HEK293T (cell line): ENCODE measurements around the gene IL32.
"Not testable (repeated sequence)": the region's sequence is repeated elsewhere in the genome, so short reads cannot be mapped to it uniquely, and the experiment has no call there.

Source experiments
- CTCF ChIA-PET: fragments of 350-600 bp; formaldehyde crosslinking; extraction: SDS; loops from one replicate; lab custom pipeline; 2021; ENCODE audit warnings: antibody characterized with exemption, inconsistent platforms; lab: Yijun Ruan, JAX
- POLR2A ChIA-PET: fragments of 350-600 bp; formaldehyde crosslinking; extraction: SDS; loops from one replicate; lab custom pipeline; 2020; ENCODE audit warnings: antibody characterized with exemption, inconsistent platforms; lab: Yijun Ruan, JAX
- DNase-seq: peaks from one replicate; pipeline ENCODE4 v3.0.0; 2012; ENCODE audit warnings: mixed read lengths; ENCODE audit errors: extremely low spot score
- ARNT ChIP-seq: fragments of 450-650 bp; IDR thresholded peaks from 2 replicates; pipeline ENCODE4 v1.6.1; 2017; ENCODE audit warnings: mild to moderate bottlenecking
- BHLHE40 ChIP-seq: fragments of 450-650 bp; IDR thresholded peaks from 2 replicates; pipeline ENCODE4 v1.6.1; 2016; ENCODE audit warnings: mild to moderate bottlenecking, moderate library complexity, borderline replicate concordance
- CTBP1 ChIP-seq: fragments of 450-650 bp; IDR thresholded peaks from 2 replicates; pipeline ENCODE4 v1.6.1; 2016; ENCODE audit warnings: borderline replicate concordance
- ELF4 ChIP-seq: fragments of 450-650 bp; IDR thresholded peaks from 2 replicates; pipeline ENCODE4 v1.6.1; 2017; ENCODE audit warnings: antibody characterized with exemption
- FOXA1 ChIP-seq: fragments of 450-650 bp; IDR thresholded peaks from 2 replicates; pipeline ENCODE4 v1.6.1; 2016; ENCODE audit warnings: mild to moderate bottlenecking
- FOXK2 ChIP-seq: fragments of 450-650 bp; IDR thresholded peaks from 2 replicates; pipeline ENCODE4 v1.6.1; 2016; ENCODE audit warnings: mild to moderate bottlenecking
- FOXM1 ChIP-seq: fragments of 450-650 bp; IDR thresholded peaks from 2 replicates; pipeline ENCODE4 v1.6.1; 2017; ENCODE audit warnings: mild to moderate bottlenecking, borderline replicate concordance
- HDGF ChIP-seq: fragments of 450-650 bp; IDR thresholded peaks from 2 replicates; pipeline ENCODE4 v1.6.1; 2017; ENCODE audit warnings: antibody characterized with exemption, borderline replicate concordance
- L3MBTL2 ChIP-seq: fragments of 450-650 bp; conservative IDR thresholded peaks from 2 replicates; pipeline ENCODE4 v1.6.1; 2016; ENCODE audit warnings: mild to moderate bottlenecking
- LEF1 ChIP-seq: fragments of 450-650 bp; IDR thresholded peaks from 2 replicates; pipeline ENCODE4 v1.6.1; 2017; ENCODE audit warnings: mild to moderate bottlenecking, borderline replicate concordance
- NFRKB ChIP-seq: fragments of 450-650 bp; IDR thresholded peaks from 2 replicates; pipeline ENCODE4 v1.6.1; 2016; ENCODE audit warnings: mild to moderate bottlenecking, moderate library complexity
- PKNOX1 ChIP-seq: fragments of 450-650 bp; IDR thresholded peaks from 2 replicates; pipeline ENCODE4 v1.6.1; 2016
- SP1 ChIP-seq: fragments of 450-650 bp; IDR thresholded peaks from 2 replicates; pipeline ENCODE4 v1.6.1; 2017
- SUZ12 ChIP-seq: fragments of 450-650 bp; IDR thresholded peaks from 2 replicates; pipeline ENCODE4 v1.6.1; 2016; ENCODE audit warnings: mild to moderate bottlenecking
- TARDBP ChIP-seq: fragments of 450-650 bp; IDR thresholded peaks from 2 replicates; pipeline ENCODE4 v1.6.1; 2016
- ZNF384 ChIP-seq: fragments of 450-650 bp; IDR thresholded peaks from 2 replicates; pipeline ENCODE4 v1.6.1; 2016

IL32 gene

DNA sequence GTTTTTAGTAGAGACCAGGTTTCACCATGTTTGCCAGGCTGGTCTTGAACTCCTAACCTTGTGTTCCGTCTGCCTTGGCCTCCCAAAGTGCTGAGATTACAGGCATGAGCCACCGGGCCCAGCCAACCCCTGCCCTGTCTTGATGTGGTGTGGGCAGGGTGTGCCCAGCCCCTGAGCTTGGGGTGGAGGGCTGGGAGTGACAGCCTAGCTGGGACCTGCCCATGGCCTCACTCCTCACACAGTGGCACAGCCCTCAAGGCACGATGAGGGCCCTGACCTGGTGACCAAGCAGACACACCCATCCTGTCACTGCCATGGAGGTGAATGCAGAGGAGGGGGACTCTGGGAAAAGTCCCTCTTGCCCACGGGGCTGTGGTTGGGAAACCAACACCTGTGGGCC lies 3.0 kb downstream of the IL32 start:
- no peak for DNase-seq
- ChIA-PET POLR2A (no interaction called here), CTCF (interaction anchor here (0.6 kb wide), 1 partner anchor 127 kb away, joined by 3 read pairs; no protein-coding TSS in a partner anchor)
- TF ChIP-seq FOXM1 (no peak), HDGF (no peak), PKNOX1 (no peak), L3MBTL2 (no peak), ARNT (no peak), LEF1 (no peak), SP1 (no peak), ZNF384 (no peak), FOXK2 (no peak), FOXA1 (no peak)

- POLR2A ChIA-PET, DNase-seq: not testable (repeated sequence)
- CTCF ChIA-PET, result interaction anchor here (0.6 kb wide), 1 partner anchor 126 kb away, joined by 3 read pairs; no protein-coding TSS in a partner anchor
Measured at GRCh38 chr16:3069146-3069545, 3.7 kb downstream of the IL32 start.

DNA sequence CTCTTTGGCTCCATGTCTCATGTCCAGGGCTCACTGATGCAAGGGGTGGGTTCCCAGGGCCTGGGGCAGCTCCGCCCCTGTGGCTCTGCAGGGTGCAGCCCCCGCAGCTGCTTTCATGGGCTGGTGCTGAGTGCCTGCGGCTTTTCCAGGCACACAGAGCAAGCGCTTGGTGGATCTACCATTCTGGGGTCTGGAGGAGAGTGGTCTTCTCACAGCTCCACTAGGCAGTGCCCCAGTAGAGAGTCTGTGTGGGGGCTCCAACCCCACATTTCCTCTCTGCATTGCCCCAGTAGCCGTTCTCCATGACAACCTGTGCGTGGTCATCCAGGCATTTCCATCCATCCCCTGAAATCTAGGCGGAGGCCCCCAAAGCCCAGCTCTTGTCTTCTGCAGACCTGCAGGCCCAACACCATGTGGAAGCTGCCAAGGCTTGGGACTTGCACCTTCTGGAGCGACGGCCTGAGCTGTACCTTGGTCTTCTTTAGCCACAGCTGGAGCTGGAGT lies 5.2 kb downstream of the IL32 start:
- POLR2A ChIA-PET, result interaction anchor here (1.5 kb wide), 1 partner anchor 64 kb away, joined by 3 read pairs; the partner anchor contains the start of gene ZNF213
- TF ChIP-seq NFRKB, result no peak
- no peak for DNase-seq
- CTCF ChIA-PET, result no interaction called here

DNA sequence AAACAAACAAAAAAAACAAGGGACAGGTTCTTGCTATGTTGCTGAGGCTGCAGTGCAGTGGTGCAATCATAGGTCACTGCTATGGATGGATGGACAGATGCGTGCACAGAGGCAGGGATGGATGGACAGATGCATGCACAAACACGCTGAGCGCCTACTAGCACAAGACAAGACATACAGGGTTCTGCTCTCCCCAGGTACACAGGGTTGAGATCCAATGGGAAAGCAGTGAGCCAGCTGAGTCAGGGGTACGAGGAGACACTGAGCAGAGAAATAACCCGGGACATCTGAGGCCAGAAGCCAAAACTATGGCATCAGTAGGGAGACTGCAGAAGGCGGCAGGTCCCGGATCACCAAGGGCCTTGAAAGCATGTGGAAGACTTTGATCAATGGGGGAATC lies 6.2 kb downstream of the IL32 start:
- POLR2A ChIA-PET, result interaction anchor here (1.5 kb wide), 1 partner anchor 63 kb away, joined by 3 read pairs; the partner anchor contains the start of gene ZNF213
- CTCF ChIA-PET, result no interaction called here
- TF ChIP-seq SUZ12 (no peak), PKNOX1 (no peak), L3MBTL2 (no peak), FOXK2 (no peak), CTBP1 (no peak), TARDBP (no peak), LEF1 (no peak), SP1 (no peak), NFRKB (no peak), HDGF (no peak), FOXM1 (no peak), ZNF384 (no peak), BHLHE40 (no peak), FOXA1 (no peak), ELF4 (no peak), ARNT (no peak)
- DNase-seq, result no peak

GRCh38 chr16:3072148-3072547 lies 6.7 kb downstream of the IL32 start:
- CTCF ChIA-PET, POLR2A ChIA-PET, DNase-seq: not testable (repeated sequence)

DNA sequence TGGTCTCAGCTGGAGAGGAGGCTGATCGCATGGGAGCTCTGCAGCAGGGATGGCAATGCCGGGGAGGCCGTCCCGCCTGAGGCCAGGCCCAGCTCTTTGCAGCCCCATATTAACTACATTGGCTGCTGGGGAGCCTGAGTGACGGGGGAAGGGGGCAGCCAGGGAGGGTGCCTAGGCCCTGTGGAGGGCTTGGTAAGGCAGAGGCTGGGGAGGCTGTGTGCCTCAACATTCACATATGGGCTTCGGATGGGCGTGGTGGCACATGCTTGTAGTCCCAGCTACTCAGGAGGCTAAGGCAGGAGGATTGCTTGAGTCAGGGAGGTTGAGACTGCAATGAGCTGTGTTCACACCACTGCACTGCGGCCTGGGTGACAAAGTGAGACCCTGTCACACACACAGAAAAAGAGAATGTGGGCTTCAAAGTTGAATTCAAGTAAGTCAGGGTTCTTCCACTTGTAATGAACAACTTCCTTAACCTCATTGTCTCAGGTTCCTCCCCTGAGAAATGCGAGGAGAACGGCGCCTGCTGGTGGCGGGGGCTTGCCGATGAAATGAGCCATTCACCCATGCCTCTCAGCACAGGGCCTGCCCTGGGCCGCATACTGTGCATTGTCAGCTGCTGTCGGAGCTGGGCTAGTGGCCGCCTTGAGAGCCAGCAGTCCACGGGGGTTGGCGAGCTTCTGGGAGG lies 7.3 kb downstream of the IL32 start:
- DNase-seq, POLR2A ChIA-PET, CTCF ChIA-PET: not testable (repeated sequence)

GRCh38 chr16:3073448-3073847 lies 8.0 kb downstream of the IL32 start:
- DNase-seq, result no peak
- ChIA-PET CTCF (no interaction called here), POLR2A (no interaction called here)
- no peak for TF ChIP-seq TARDBP
- no peak for TF ChIP-seq BHLHE40

DNA sequence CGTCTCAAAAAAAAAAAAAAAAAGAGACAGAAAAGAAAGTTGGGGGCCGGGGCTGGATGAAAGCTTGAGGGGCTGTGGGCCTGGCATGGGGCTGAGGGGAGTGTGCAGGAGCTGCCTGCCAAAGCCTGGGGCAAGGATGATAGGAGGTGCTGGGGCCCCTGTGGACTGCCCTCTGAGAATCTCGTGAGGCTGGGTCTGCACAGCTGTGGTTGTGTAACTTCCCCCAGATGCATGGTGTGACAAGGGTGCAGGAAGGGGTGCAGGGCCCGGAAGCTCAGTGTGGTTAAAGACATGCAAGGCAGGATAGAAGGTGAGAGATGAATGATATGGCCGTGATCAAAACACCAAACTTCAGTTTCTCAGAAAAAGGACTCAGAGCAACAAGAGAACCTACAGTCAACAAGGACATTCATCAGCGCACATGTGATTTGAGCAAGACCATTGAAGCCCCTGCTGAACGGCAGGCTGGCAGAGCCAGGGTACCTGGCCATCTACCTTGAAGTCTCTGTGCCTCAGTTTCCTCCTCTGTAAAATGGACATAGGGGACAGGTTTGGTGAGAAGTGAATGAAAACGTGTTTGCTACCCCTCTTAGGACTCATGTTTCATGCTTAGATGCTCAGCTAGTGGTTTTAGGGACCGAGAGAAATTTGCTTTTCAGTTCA lies 9.6 kb downstream of the IL32 start:
- ChIA-PET POLR2A (no interaction called here), CTCF (no interaction called here)
- DNase-seq, result no peak
- no peak for TF ChIP-seq LEF1
- no peak for TF ChIP-seq HDGF
- TF ChIP-seq SUZ12, result no peak
- no peak for TF ChIP-seq TARDBP
- TF ChIP-seq PKNOX1, result no peak
- TF ChIP-seq FOXA1, result no peak
- TF ChIP-seq ELF4, result no peak
- TF ChIP-seq ARNT, result no peak
- no peak for TF ChIP-seq FOXM1
- TF ChIP-seq FOXK2, result no peak
- TF ChIP-seq CTBP1, result no peak
- TF ChIP-seq SP1, result no peak
- no peak for TF ChIP-seq L3MBTL2
- TF ChIP-seq NFRKB, result no peak
- no peak for TF ChIP-seq ZNF384
- TF ChIP-seq BHLHE40, result no peak
